ENCODE measurements around the gene ZSCAN5B.

DNA sequence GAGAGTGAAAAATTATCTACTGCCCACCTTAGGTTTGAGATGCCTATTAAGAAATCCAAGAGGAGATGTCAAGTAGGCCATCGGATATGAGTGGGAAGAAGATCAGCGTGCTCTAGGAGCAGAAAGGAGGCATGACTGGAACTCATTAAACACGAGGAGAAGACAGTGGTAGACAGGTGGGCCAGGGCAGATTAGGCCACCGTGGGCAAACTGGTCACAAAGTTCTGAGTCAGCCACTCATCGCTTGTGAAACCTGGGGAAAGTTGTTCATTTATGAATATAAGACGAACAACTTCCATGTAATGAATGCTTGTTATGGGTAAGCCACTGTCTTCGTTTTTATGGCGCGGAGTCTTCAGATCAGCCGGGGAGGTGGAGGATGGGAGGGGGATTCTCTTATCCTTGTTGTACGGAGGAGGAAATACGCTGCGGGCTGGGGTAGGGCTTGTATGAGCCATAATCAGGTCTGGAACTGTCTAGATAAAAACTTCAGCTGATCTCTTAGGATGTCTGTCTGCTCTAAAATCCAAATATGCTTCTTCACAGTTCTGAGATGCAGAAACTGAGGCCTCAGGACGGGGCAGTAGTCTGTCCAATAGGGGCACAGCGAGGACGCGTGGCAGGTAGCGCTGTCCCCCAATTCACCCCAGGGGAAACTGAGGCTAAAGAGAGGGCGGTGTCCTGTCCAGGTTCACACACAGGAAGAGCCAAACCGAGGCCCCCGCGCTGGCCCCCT, 57.6 kb downstream of the ZSCAN5B start:
- TF ChIP-seq, protein P1, sequence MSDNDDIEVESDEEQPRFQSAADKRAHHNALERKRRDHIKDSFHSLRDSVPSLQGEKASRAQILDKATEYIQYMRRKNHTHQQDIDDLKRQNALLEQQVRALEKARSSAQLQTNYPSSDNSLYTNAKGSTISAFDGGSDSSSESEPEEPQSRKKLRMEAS (IDR thresholded peaks at IDR 0.05; ENCODE audit: low read depth, low read length): no peak
- no peak for TF ChIP-seq POLR2A (IDR thresholded peaks at IDR 0.05; ENCODE audit: extremely low read depth, insufficient read length)

Measured in NB4 (cell line).